ENCODE measurements around the gene COTL1. TPM values are rescaled to one million over a fixed set of nuclear protein-coding genes. Genes with fewer than 3 reads are reported as not detected.

Gene COTL1
- 40.1 and 83.4 TPM in 2 replicates for total RNA-seq

GRCh38 chr16:84617791-84618580, at the start of gene COTL1:
TSS of gene COTL1 (minus strand) at chr16:84618078. CDS start at chr16:84617914, 164 bp downstream.

GRCh38 chr16:84647828-84648594, 30.1 kb upstream of the COTL1 start, which contains the start of gene KLHL36:
TSS of gene KLHL36 (plus strand) at chr16:84648511. CDS start at chr16:84650868, 2,357 bp downstream.

Other genes with a start within 250 kb of the COTL1 start
- gene ATP2C2, start 249.5 kb downstream of the COTL1 start, total RNA-seq = 0.69 TPM in 1 of 2 replicates, not detected in the other
- 9.7 and 12.1 TPM in 2 replicates for gene MEAK7, start 113.4 kb downstream of the COTL1 start, total RNA-seq
- 55.2 and 78.1 TPM in 2 replicates for gene KLHL36, start 30.4 kb upstream of the COTL1 start, total RNA-seq
- 27.9 and 30.7 TPM in 2 replicates for gene USP10, start 81.9 kb upstream of the COTL1 start, total RNA-seq
- 2.7 and 3.1 TPM in 2 replicates for gene CRISPLD2, start 201.9 kb upstream of the COTL1 start, total RNA-seq